B cell (primary cell): ENCODE measurements around the gene TRERF1. TPM values are rescaled to one million over a fixed set of nuclear protein-coding genes. Genes with fewer than 3 reads are reported as not detected.

Experiments used
- ATAC-seq: fragments of 200-7000 bp; cut with Tn5 transposase; one replicate; pipeline ENCODE4 v1.10.0; 2021; ENCODE audit warnings: low read depth, mild to moderate bottlenecking, moderate number of reproducible peaks, moderate library complexity
- CTCF ChIA-PET: fragments of 350-600 bp; sonication (Branson Sonifier 250); formaldehyde crosslinking; loops from one replicate; lab custom pipeline; 2021; ENCODE audit warnings: antibody characterized with exemption, inconsistent platforms; lab: Charles Lee
- POLR2A ChIA-PET: fragments of 350-600 bp; sonication (Branson Sonifier 250); formaldehyde crosslinking; loops from one replicate; lab custom pipeline; 2021; ENCODE audit warnings: antibody characterized with exemption; lab: Charles Lee
- DNase-seq: peaks from one replicate; pipeline ENCODE4 v3.0.0; 2013
- H2AFZ ChIP-seq: 2 replicates; pipeline ENCODE4 v1.6.1; 2012; ENCODE audit warnings: mild to moderate bottlenecking, low read depth, low read length; ENCODE audit not compliant: insufficient read depth, poor library complexity, severe bottlenecking
- H3K27ac ChIP-seq, 2 donors: 1 replicate in 1 of 2; 2 replicates in 1 of 2; pipeline ENCODE4 v1.5.1; 2012 to 2013; ENCODE audit warnings: low read length in 2 of 2, mild to moderate bottlenecking in 2 of 2, moderate library complexity in 1 of 2
- H3K27me3 ChIP-seq, 4 experiments: fragments of 200-600 bp in 1 of 4; sonication (generic) in 1 of 4; replicated peaks in 1 of 4; 1 replicate in 2 of 4; 2 replicates in 2 of 4; pipeline versions ENCODE4 v1.6.1 to v1.7.0; 2013 to 2016; ENCODE audit warnings: low read length in 3 of 4, mild to moderate bottlenecking in 2 of 4, mixed read lengths in 1 of 4, moderate library complexity in 1 of 4; ENCODE audit not compliant: insufficient read depth in 4 of 4, control insufficient read depth in 3 of 4; ENCODE audit errors: control extremely low read depth in 1 of 4
- H3K36me3 ChIP-seq, 2 experiments: replicated peaks in 1 of 2; 1 replicate in 1 of 2; 2 replicates in 1 of 2; pipeline versions ENCODE4 v1.6.1 to v1.7.1; 2013; ENCODE audit warnings: low read length in 1 of 2; ENCODE audit not compliant: insufficient read depth in 2 of 2, control insufficient read depth in 1 of 2; ENCODE audit errors: control extremely low read depth in 1 of 2, extremely low read depth in 1 of 2
- H3K4me1 ChIP-seq, 2 donors: fragments of 200-600 bp in 1 of 2; sonication (generic) in 1 of 2; 1 replicate in 1 of 2; 2 replicates in 1 of 2; pipeline versions ENCODE4 v1.5.1 to v1.6.1; 2013 to 2017; ENCODE audit warnings: low read length in 2 of 2; ENCODE audit not compliant: control insufficient read depth in 2 of 2, insufficient read depth in 2 of 2
- H3K4me2 ChIP-seq: replicated peaks from 2 replicates; pipeline ENCODE3; 2012; ENCODE audit warnings: mild to moderate bottlenecking, low read depth, low read length; ENCODE audit not compliant: poor library complexity, severe bottlenecking
- H3K4me3 ChIP-seq, 5 experiments: fragments of 200-600 bp in 1 of 5; sonication (generic) in 1 of 5; 1 replicate in 3 of 5; 2 replicates in 2 of 5; pipeline versions ENCODE4 v1.5.1 to v1.7.0; 2011 to 2016; ENCODE audit warnings: low read length in 4 of 5, mild to moderate bottlenecking in 4 of 5, low read depth in 2 of 5, control low read depth in 1 of 5, moderate library complexity in 1 of 5; ENCODE audit not compliant: insufficient read depth in 1 of 5; ENCODE audit errors: control extremely low read depth in 1 of 5, extremely low read depth in 1 of 5
- H3K79me2 ChIP-seq: fragments of 200-600 bp; sonication (generic); one replicate; pipeline ENCODE4 v1.6.0; 2016; ENCODE audit warnings: low read length; ENCODE audit not compliant: control insufficient read depth, insufficient read depth
- H3K9ac ChIP-seq: fragments of 200-600 bp; sonication (generic); 2 replicates; pipeline ENCODE4 v1.6.1; 2017; ENCODE audit warnings: mild to moderate bottlenecking, low read length, moderate library complexity
- H3K9me3 ChIP-seq, 3 donors: one replicate each; pipeline versions ENCODE4 v1.6.1 to v1.7.1; 2013; ENCODE audit warnings: low read length in 2 of 3; ENCODE audit not compliant: control insufficient read depth in 2 of 3, insufficient read depth in 1 of 3; ENCODE audit errors: control extremely low read depth in 1 of 3
- H4K20me1 ChIP-seq: 2 replicates; pipeline ENCODE4 v1.6.0; 2012; ENCODE audit warnings: mild to moderate bottlenecking, low read length; ENCODE audit not compliant: insufficient read depth, control insufficient read depth, poor library complexity, severe bottlenecking
- H3K27ac Mint-ChIP-seq: one replicate; pipeline ENCODE4 v1.8.0; 2021; ENCODE audit warnings: mixed read lengths
- H3K27me3 Mint-ChIP-seq: one replicate; pipeline ENCODE4 v1.8.0; 2021; ENCODE audit warnings: mixed read lengths
- H3K4me1 Mint-ChIP-seq: one replicate; pipeline ENCODE4 v1.8.0; 2021; ENCODE audit warnings: mixed read lengths
- H3K4me3 Mint-ChIP-seq: one replicate; pipeline ENCODE4 v1.8.0; 2021; ENCODE audit warnings: mixed read lengths
- H3K9me3 Mint-ChIP-seq: one replicate; pipeline ENCODE4 v1.8.0; 2022; ENCODE audit warnings: mixed read lengths; ENCODE audit not compliant: insufficient read depth
- CTCF ChIP-seq: fragments of 200-600 bp; IDR thresholded peaks from one replicate; pipeline ENCODE4 v1.8.0; 2022; ENCODE audit warnings: antibody characterized with exemption, mild to moderate bottlenecking
- EZH2 ChIP-seq: IDR thresholded peaks from 2 replicates; pipeline ENCODE4 v1.6.1; 2012; ENCODE audit warnings: borderline replicate concordance, low read depth, mild to moderate bottlenecking, moderate library complexity, low read length; ENCODE audit not compliant: insufficient read depth, poor library complexity, severe bottlenecking
- whole genome bisulfite sequencing: methylation state at CpG from one replicate; pipeline ENCODE4 v1.1.5; 2013; ENCODE audit warnings: missing lambda C conversion rate; ENCODE audit not compliant: insufficient coverage; 5-methylcytosine and 5-hydroxymethylcytosine counted together
- intact Hi-C: fragments of 100-400 bp; cut with micrococcal nuclease; formaldehyde crosslinking; loops from one replicate; pipeline ENCODE4 v1.10.0; 2022
- polyA plus RNA-seq: library from polyadenylated mRNA; depleted of rRNA; stranded (reverse); fragments of >200 nt; gene quantifications from 2 replicates; pipeline ENCODE4 v1.2.3, GENCODE V29; 2012
- total RNA-seq, 2 donors: library from RNA; stranded (reverse); fragments of 120-200 nt in 1 of 2; gene quantifications; 1 replicate in 1 of 2; 2 replicates in 1 of 2; pipeline versions ENCODE4 v1.2.3 to v1.2.4, GENCODE V29; 2013 to 2022

Gene TRERF1
- total and polyA plus RNA-seq, 2 donors (not counting 1 experiment from before 2014, with no cell fraction given): 3.5 to 6.7 TPM

DNA sequence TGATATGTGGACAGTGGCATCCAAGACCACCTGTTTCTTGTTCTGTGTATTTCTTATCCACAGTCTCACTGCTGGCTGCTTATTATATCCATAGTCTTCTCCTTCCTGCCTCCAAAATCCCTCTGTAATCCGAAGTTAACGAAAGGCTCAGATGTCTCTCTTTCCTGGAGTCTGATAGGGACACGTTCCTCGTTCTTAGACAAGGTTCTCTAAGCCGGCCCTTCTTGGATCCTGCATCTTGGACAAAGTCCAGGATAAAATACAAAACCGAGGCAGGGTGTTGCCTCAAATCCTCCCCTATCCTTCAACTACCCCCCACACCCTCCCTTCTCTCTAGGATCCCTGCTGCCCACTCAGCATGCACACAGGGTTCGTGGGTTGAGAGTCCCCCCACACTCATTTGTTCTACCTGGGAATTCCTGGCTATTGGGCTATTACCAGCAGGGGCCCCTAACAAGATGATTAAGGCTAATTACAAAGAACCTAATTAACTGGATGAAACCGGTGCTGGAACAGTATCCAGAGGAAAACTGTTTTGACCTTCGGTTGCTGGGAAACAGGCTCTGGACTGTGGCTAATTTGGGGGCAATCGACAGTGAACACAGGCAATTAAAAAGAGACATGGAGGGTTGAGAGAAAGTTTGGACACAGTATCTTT, 201.3 kb downstream of the TRERF1 start:
- intact Hi-C loops: no loop called here
- Mint-ChIP-seq H3K4me1 (no peaks in the 10 kb centered on the region), H3K9me3 (no peaks in the 10 kb centered on the region), H3K4me3 (no peak overlapping the region), H3K27me3 (no peaks in the 10 kb centered on the region), H3K27ac (no peak overlapping the region)
- DNase-seq (no peak), ATAC-seq (no peak)
- CTCF ChIA-PET: no interaction called here
- H3K27me3 ChIP-seq: no peaks in the 10 kb centered on the region
- H2AFZ ChIP-seq: no peak overlapping the region
- TF ChIP-seq CTCF (no peak), EZH2 (no peak)
- no peaks in the 10 kb centered on the region for H4K20me1 ChIP-seq
- H3K27ac ChIP-seq: no peak overlapping the region
- no peak overlapping the region for H3K4me3 ChIP-seq
- no peaks in the 10 kb centered on the region for H3K4me1 ChIP-seq
- H3K79me2 ChIP-seq: no peaks in the 10 kb centered on the region
- H3K4me2 ChIP-seq: no peak overlapping the region
- POLR2A ChIA-PET: interaction anchor here (0.6 kb wide), 1 partner anchor 302 kb away, joined by 6 read pairs; no protein-coding TSS in a partner anchor
- no peaks in the 10 kb centered on the region for H3K36me3 ChIP-seq
- no peak overlapping the region for H3K9ac ChIP-seq
- WGBS: 93% methylated on average over 8 of the region's 10 CpGs
- H3K9me3 ChIP-seq: no peaks in the 10 kb centered on the region

- Histone ChIP-seq H4K20me1 (no peaks in the 10 kb centered on the region), H3K4me2 (no peak overlapping the region), H2AFZ (no peak overlapping the region), H3K4me3 (no peak overlapping the region), H3K27me3 (no peaks in the 10 kb centered on the region), H3K9ac (no peak overlapping the region), H3K36me3 (no peaks in the 10 kb centered on the region), H3K79me2 (no peaks in the 10 kb centered on the region), H3K9me3 (no peaks in the 10 kb centered on the region), H3K27ac (no peak overlapping the region), H3K4me1 (no peaks in the 10 kb centered on the region)
- no peak for ATAC-seq
- no peak for DNase-seq
- ChIA-PET CTCF (interaction anchor here (1.6 kb wide), 1 partner anchor 299 kb away, joined by 4 read pairs; no protein-coding TSS in a partner anchor), POLR2A (no interaction called here)
- no peak for TF ChIP-seq EZH2
- TF ChIP-seq CTCF: no peak
- no peak overlapping the region for H3K4me3 Mint-ChIP-seq
- WGBS: 100% methylated on average over 3 of the region's 3 CpGs
- no peak overlapping the region for H3K27ac Mint-ChIP-seq
- no peaks in the 10 kb centered on the region for H3K27me3 Mint-ChIP-seq
- intact Hi-C loops: no loop called here
- no peaks in the 10 kb centered on the region for H3K9me3 Mint-ChIP-seq
- no peaks in the 10 kb centered on the region for H3K4me1 Mint-ChIP-seq
These were observed 202.4 kb downstream of the TRERF1 start for GRCh38 chr6:42249279-42249678.
